ENCODE data around the gene GLI2.

DNA sequence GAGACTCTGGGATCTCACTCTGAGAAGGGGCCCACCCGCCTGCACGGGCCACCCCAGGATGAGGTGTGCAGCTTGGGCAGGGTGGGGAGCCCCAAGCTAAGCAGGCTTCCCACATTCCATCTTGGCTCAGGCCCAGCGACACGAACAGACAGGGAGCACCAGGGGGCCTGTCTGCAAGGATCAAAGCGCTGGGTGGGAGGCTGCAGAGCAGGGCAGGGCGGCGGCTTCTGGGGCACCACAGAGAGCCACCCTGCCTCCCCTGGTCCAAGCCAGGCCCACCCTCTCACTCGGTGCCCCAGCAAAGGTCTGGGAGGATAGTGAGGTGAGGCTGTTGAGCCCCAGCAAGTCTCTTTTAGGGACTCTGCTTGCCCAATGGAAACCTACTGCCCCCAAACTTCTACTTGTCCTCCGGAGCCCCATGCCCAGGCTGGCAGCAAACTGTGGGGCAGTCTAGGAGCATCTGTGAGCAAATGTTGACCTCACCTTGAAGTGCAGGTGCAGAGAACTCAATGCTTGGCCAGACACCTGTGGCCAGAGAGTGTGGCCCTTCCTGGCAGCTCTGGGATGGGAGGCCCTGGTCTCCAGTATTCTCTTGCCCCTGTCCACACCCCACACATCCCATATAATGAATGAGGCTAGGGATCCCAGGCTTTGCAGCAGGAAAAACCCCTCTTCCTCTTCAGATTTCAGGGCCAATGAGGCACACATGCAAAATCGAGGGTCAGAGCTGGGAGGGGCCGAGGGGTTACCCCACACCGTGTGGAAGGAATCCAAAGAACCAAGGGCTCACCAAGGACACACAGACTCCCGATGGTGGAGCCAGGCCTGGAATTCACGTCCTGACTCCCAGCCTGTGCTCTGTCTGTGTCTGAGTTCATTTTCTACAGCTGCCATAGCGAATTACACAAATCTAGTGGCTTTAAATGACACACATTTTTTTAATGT is 18.8 kb upstream of the GLI2 start:
- TF ChIP-seq ZNF274 (IDR thresholded peaks at IDR 0.05; ENCODE audit: low read depth, low read length) (no peak), ELF1 (IDR thresholded peaks at IDR 0.05; ENCODE audit: borderline replicate concordance, low read depth) (no peak), FOSL1 (IDR thresholded peaks at IDR 0.05; ENCODE audit: low read depth) (no peak)

Measured in HCT116 (cell line).